AG20443 (cell line): ENCODE data around the gene PACSIN1.

Source experiments
- DNase-seq: peaks from one replicate; pipeline ENCODE4 v3.0.0; 2012; ENCODE audit warnings: low spot score, mixed read lengths

PACSIN1 gene

DNA sequence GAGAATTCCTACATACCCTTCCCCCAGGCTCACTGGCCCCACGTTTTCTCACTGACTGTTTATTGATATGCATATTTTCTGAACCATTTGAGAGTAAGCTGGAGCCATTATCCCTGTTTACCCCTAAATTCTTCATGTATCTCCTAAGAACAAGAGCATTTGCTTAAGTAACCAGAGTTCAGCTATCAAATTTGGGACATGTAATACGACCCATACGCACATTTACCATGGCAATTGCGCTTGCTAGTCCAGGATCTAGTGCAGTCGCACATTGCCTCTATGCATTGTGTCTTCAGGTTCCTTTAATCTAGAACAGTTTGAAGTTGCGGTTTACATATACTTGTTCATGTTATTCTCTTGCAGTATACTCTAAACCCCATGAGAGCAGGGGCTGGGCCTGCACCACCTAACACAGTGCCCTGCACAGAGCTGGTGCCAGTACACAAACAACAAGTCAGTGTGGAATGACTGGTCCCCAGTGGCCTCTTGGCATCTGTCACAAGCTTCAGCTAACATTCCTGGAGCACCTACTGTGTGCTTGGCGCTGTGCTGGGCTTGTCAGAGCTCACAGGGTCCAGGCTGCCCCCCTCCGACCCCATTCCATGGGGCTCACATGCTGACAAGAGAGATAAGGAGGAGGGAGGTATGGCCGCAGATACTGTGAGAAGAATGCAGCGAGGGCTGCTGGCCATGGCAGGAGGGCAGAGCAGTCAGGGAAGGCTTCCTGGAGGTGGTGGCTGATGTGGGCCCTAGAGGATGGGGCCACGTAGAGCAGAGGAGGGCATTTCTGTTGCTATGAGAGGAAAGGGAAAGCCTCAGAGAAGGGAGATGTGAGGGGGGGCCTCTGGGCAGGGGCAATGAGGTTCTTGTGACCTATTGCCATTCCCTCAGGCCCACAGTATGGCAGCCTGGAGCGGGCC, 62.1 kb downstream of the PACSIN1 start:
- no peak for DNase-seq

DNA sequence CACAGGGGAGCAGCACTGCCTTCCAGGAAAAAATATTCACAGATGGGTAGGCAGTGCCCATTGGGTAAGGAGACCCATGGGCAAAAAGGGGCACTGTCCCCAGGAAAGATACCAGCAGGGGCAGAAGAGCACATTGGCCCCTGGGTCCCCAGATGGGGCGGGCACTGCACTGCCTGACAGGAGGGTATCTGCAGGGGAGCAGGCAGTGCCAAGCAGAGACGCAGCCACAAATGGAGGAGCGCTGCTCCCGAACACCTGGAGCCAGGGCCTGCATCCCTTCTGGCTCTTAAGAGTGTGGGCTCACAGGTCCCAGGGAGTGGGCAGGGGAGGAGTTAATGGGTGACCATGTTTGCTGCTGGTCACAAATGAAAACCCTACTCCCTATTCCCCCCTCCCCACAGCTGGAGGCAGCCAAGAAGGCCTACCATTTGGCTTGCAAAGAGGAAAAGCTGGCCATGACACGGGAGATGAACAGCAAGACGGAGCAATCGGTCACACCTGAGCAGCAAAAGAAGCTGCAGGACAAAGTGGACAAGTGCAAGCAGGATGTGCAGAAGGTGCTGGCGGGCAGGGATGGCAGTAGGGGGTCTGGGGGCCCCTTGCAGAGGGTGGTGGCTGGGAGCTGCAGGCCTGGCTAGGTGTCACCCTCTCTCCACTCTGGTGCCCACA, 63.3 kb downstream of the PACSIN1 start:
- no peak for DNase-seq

DNA sequence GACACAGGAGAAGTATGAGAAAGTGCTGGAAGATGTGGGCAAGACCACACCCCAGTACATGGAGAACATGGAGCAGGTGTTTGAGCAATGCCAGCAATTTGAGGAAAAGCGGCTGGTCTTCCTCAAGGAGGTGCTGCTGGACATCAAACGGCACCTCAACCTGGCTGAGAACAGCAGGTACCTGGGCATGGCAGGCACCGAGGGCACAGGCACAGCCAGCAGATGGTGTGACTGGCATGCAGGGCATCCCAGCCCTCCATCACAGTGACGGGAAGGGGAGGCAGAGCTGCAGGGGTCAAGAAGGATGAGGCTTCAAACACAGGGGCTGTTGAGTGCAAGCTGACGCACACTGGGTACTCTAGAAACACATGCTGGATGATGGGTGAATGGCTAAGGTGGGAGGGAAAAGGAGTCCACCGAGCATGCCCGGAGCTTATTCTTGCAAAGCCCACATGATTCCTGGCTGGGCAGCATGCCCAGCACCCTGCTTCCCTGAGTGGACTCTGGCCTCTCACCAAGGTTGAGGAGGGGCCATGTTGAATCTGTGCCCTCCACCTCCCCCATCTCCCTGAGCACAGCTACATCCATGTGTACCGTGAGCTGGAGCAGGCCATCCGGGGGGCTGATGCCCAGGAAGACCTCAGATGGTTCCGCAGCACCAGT, 63.9 kb downstream of the PACSIN1 start:
- DNase-seq = no peak

DNA sequence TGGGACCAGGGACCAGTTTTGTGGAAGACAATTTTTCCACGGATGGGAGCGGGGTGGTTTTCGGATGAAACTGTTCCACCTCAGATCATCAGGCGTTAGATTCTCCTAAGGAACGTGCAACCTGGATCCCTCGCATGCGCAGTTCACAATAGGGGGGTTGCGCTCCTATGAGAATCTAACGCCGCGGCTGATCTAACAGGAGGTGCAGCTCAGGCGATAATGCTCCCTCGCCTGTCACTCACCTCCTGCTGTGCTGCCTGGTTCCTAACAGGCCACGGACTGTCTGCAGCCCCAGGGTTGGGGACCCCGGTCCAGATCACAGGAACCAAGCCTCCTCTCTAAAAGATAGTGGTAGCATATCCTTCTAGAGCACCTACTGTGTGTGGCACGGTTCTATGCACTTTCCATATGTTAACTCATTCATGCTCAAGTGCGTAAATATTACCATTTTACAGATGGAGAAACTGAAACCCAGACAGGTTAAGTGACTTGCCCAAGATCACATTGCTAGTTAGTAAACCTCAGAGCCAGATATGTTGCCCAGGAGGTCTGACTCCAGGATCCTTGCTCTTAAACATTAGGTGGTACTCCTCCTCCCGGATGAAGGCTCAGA, 65.0 kb downstream of the PACSIN1 start:
- no peak for DNase-seq

DNA sequence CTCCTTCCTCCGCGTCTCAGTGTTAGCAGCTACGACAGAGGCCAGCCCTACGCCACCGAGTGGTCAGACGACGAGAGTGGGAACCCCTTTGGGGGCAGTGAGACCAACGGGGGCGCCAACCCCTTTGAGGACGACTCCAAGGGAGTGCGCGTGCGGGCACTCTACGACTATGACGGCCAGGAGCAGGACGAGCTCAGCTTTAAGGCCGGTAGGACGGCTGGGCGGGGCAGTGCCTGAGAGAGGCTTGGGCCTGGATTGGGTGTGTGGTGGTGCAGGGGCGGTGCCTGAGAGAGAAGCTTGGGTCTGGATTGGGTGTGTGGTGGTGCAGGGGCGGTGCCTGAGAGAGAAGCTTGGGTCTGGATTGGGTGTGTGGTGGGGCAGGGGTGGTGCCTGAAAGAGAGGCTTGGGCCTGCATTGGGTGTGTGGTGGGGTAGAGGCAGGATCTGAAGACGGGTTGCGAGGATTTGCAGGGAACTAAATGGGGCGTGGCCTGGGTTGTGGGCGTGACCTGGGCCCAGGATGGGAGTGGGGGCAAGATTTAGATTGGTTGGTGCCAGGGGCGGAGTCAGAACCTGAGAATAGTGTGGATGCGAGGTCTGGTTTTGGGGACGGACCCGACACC, 65.8 kb downstream of the PACSIN1 start:
- no peak for DNase-seq

DNA sequence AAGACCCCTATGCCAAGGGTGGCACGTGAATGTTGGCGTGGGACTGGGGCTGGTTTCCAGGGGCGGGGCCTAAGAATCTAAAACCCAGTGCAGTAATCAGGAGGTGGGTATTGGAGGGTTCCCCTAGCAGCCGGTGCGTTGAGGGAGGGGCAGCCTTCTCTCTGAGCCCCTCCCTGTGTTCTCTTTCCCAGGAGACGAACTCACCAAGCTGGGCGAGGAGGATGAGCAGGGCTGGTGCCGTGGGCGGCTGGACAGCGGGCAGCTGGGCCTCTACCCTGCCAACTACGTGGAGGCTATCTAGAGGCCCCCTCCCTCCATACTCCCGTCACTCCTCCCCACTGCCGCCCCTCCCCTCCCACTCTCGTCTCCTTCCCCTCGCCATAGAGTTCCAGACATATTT, 66.4 kb downstream of the PACSIN1 start:
- DNase-seq = no peak

DNA sequence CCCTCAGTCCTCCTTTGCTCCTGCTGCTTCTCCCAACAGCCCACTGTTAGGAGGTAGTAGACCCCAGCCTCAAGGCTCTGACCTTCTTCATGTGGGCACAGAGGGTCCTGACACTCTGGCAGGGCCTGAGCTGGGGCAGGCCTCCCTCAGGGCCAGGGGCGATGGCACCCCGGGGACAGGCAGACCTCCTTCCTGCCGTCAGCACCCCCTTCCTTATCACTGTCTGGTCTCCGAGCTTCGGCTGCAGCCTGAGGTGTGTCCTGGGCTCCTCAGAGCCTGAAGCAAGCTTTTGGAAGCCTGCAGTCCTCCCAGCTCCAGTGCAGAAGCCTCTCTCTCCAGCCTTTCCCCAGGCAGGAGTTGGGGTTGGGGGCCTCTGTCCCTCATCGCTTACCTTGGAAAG, 68.3 kb downstream of the PACSIN1 start:
- no peak for DNase-seq

DNA sequence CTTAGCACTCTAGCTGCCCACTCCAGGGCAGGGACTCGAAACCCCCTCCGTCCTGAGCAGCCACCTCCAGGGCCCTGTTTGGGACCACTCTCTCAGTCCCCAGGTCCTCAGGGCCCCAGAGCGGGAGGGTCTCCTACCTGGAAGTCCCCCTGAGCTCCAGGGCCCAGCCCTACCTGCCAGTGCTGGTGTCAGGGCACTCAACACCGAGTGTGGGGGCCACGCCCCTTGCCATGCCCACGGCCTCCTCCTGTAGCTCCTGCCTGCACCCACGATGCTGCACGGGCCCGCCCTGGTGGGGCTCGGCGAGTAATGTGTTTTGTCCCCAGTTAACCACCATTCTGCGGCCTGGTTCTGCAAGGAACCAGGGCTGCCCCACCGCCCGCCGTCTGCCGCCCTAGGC, 68.8 kb downstream of the PACSIN1 start:
- DNase-seq = no peak

DNA sequence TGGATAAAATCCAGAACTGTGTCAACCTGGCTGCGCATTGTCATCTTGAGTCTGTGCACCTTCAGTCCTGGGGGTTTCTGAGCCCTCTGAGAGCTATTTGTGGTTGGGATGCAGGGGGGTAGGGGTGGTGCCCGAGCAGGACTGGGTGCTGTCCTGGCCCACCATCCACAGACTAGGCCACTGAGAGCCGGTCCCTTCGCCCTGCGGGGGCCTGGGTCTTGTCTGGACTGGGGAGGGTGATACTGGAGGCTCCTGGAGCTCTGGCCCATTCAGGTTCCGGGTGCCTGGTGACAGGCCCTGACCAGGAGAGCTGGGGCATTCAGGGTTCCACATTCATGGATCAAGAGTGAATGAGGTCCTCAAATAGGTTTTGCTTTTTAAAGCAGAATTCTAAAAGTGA, 69.3 kb downstream of the PACSIN1 start:
- no peak for DNase-seq

DNA sequence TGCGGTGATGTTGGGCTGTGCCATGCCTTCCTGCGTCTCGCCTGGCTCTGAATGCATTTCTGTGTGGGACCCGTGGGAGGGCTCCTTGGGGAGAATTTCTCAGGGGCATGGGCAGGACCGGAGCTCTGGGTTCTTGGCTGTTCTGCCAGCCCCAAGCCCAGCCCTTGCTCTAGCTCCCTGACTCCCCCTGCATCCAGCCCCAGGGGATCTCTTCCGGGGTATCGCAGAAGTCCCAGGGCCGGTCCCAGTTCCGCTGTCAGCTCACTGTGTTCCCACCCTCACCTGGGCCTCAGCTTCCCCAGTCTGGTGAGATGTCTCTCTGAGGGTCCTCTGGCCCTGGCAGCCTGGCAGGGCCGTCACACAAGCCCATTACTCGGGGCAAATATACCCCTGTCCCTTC, 69.8 kb downstream of the PACSIN1 start:
- no peak for DNase-seq

DNA sequence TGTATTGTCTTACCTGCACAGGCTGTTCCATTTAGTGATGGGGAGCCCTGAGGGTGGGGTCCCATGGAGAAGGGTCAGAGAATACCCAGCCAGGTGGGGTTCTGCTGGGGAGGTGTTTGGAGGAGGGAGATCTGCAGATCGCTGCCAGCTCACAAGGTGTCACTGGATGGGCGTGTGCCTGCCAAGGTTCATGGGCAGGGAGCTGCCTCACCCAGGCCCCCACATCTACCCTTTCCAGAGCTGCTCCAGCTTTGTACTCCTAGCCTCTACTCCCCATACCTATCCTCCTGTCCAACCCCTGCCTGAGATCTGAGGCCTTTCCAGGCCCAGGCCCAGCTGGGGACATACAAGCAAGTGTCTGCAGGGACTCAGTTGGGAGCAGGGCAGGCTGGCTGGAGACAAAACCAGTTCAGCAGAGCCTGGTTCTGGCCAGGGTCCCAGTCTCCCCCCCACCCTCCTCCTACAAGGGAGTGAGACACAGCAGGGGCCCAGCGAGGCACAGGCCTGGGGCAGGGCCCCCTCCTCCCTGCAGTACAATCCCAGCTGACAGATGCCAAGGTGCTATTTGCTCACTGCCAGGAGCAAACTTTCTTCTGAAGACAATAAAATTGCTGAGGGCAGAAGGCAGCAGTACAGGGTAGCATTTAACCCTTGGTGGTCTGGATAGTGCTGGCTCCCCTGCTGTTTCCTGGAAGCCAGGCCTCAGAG, 70.5 kb downstream of the PACSIN1 start:
- no peak for DNase-seq

DNA sequence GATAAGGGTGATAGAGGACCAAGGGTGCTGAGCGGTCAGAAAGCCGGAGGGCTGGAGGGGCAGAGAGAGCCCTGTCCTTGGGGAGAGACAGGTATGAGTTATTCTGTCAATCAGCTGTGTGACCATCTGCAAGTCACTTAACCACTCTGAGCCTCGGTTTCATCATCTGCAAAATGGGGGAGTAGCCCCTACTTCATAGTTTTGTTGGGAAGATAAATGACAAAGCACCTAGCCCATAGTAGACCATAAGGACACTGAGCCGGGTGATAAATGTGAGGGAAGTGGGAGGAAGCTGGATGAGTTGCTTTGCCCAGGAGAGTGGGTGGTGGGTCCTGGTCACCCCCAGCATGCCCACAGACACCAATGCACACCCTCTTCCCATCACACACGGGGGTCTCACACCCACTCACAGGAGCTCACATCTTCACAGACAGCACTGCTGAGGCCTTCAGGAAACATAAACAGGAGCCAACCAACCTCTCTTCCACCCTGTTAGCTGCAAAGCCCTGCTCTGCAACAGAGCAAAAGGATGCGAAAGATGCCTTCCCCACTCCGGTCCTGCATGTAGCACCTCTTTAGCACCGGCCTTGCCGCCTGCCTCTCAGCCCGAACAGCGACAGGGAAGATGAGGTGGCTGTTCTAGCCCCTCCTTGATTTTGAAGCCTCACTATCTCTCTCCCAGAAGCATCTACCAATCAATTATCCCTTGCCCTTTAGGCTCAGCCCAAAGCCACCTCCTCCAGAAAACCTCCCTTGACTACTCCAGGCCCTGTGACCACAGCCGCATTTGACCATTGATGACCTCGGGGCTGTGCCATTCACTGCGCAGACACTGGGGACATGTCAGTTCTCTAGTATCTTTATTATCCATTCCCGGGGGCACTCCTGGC, 71.3 kb downstream of the PACSIN1 start:
- no peak for DNase-seq

DNA sequence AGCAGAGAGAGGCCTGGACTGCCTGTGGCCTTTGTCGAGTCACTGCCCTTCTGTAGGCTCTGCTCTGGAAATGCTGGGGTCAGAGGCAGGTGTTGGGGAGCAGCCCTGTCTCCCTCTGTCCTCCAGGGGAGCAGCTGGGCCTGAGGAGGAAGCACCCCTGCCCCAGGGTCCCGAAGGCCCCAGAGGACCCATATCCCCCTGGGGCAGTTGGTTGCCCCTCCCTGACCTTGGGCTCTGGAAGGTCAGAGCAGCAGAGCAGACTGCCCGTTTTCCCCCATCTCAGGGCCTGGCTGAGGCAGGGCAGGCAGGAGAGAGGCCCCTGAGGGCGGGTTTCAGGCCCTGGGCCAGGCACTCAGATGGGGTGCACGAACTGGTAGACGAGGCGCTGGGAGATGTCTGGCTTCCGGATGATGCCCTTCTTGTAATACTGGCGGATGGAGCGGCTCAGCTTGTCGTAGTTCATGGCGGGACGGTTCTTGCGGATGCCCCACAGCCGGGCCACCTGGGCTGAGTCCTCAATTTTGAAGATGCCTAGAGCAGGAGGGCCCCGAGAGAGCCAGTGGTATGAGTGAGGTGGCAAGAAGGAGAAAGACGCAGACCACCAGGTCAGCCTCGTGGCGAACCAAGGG, 72.2 kb downstream of the PACSIN1 start:
- no peak for DNase-seq

DNA sequence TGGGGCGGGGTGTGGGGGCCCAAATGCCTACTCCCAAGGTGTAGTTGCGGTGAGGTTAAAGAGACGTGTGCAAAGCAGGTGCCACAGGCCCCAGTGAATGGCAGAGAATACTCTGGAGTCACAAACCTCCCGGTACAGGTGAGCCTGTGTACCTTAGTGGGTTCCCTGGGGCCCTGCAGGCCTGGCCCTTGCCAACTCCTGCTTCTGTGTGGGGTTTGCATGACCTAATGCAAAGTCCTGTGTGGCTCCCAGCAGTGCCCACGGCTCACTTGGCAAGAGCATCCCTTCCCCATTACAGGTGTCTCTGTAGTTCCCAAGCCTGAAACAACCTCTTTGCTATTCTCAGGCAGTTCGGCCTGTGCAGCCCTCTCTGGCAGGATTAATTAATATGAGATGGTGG, 72.7 kb downstream of the PACSIN1 start:
- no peak for DNase-seq

DNA sequence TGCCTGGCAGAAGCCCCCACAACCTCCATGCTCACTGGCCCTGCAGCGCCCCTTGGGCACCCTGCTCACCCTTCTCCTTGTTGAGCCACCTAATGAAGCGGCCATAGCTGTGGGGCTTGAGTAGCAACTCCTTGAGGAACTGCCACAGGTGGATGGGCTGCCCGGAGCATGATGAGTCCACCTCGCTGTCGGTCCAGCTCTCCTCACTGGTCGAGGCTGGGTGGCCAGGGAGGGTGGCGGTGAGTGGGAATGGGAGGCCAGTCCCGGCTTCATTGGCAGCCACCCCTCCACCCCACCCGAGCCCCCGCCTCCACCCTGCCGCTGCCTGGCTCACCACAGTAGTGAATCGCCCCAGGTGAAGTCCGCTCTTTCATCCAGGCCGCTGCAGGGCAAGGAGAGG, 73.3 kb downstream of the PACSIN1 start:
- DNase-seq = no peak

DNA sequence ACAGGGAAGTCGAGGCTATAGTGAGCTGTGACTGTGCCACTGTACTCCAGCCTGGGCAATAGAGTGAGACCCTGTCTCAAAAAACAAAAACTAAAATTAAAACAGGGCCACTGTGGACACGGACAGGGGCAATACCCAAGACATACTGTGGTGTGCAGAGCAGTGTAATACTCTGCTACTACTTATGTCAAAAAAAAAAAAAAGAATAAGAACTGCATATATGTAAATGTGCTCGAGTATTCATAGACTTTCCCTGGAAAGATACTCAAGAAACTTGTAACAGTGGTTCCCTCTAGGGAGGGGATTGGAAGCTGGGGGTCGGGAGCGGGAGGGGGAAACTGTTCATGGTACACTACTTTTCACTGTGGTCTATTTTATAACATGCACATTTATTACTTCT, 74.3 kb downstream of the PACSIN1 start:
- DNase-seq = no peak

DNA sequence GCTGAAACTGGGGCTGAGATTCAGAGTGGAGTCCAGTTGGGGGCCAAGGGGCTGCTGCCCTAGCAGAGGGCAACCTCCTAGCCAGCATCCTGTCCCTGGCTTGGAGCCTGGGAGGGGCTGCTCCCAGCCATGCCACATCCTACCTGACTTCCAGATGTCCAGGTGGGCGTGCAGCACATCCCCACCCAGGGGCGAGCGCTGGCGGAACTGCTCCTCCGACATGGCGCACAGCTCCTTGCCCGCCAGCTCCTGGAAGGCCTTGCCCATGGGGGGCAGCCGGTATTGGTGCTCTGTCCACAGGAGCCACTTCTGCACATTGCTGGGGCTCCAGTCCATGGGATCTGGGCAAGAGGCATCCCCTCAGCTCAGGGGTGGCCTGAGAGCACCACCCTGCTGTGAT, 75.0 kb downstream of the PACSIN1 start:
- DNase-seq = no peak

DNA sequence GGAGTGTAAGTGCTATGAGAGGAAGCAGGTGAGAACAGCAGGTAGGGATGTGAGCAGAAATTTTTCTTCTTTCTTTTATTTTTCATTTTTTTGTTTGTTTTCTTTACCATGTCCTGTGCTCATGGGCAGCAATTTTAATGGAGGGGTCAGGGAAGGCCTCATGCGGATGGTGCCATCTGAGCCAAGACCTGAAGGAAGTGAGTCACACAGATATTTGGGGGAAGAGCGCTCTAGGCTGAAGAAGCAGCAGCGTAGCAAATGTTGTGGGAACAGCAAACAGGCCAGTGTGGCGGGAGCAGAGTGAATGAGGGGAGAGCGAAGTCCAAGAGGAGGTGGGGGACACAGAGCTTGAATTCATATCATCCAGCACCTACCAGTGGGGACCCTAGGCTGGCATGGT, 77.5 kb downstream of the PACSIN1 start:
- DNase-seq = no peak

DNA sequence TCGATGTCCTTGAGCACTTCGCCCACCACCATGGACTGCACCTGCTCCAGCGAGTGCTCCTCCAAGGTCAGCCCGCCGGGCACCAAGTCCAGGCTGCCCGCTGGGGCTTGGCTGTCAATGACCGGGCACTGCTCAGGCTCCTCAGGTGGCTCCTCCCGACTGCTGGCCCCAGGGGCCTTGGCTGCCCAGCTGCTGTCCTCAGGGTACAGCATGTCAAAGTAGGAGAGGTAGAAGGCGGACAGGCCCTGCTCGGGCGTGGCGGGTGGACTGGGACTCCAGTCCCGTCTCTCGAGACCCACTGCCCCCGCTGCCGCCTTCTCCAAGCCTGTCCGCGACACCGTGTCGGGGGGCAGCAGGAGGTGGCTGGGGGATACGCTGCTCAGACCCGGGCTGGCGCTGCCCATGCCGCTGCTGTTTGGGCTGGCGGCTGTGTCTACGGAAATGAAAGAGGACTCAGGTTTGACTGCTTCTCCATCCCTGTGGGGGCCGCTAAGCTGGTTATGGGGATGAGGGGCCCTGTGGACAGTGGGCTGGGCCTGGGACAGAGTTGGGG, 78.3 kb downstream of the PACSIN1 start:
- no peak for DNase-seq
